Stimulated activated CD4-positive, alpha-beta T cell treated with anti-CD3 and anti-CD28 coated beads, Interleukin-1b, Interleukin-23, amount 100 ng/mL, for 1 hour (primary cell): ENCODE measurements around the gene SPTLC3.
"Not testable (repeated sequence)": the region's sequence is repeated elsewhere in the genome, so short reads cannot be mapped to it uniquely, and the experiment has no call there.

Experiments
- DNase-seq, 2 donors: peaks; one replicate each; pipeline ENCODE4 v3.0.0-alpha.2; 2020; ENCODE audit warnings: low read depth in 2 of 2

Gene SPTLC3

GRCh38 chr20:13008761-13009681 is at the start of gene SPTLC3:
SPTLC3 (plus strand) TSS chr20:13008972; CDS start chr20:13009268, 296 bp downstream.
- no peak for DNase-seq

- DNase-seq, result no peak
These were observed 47.0 kb upstream of the SPTLC3 start for GRCh38 chr20:12961725-12962124.

DNA sequence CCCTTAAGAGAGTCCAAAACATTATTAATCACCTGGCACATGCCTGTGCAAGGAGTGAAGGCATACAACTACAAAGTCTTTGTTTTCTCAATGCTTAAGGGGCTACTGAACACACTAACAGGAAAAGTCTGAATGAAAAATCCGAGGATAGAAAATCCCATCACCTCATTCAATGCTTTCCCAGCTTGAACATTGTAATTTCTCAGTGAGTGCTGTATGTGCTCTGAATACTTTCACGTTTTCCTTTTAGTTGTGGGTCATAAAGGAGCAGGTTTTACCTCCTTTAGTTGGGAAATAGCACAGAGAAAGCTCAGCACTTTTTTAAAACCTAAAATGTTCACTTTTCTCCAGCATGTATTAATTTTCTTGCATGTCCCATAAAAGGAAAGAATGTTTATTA is 45.9 kb upstream of the SPTLC3 start:
- DNase-seq, result no peak

- DNase-seq, result no peak
These were observed 45.4 kb upstream of the SPTLC3 start for GRCh38 chr20:12963416-12963815.

GRCh38 chr20:12965212-12965869 is 43.4 kb upstream of the SPTLC3 start:
- no peak for DNase-seq

- DNase-seq, result no peak
These were observed 42.9 kb upstream of the SPTLC3 start for GRCh38 chr20:12965870-12966251.

DNA sequence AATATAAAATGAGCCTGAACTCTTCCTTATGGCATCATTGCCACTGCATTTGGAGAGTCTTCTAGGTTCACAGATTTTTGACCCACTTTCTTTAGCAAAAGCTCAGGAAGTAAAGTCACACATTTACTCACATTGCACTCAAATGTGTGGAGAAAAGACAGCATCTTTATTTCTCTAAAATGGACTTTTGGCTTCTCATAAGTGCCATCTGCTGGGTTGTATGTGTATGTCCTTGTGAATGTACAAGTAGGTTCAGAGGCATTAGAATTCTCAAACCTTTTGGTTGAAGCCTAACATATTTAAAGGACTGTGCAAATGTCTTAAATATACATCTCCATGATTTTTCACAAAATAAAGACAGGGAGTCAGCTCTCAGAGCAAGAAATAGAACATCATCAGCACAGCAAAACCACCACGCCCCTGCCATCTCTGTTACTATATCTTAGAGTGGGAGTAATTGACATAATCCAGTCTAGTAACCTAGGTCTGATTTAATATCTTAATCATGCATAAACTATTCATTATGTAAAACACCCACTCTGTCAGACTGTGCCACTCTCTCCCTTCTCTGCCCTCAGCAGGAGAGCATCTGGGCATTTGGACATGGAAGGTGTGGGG is 42.2 kb upstream of the SPTLC3 start:
- DNase-seq, result no peak

DNA sequence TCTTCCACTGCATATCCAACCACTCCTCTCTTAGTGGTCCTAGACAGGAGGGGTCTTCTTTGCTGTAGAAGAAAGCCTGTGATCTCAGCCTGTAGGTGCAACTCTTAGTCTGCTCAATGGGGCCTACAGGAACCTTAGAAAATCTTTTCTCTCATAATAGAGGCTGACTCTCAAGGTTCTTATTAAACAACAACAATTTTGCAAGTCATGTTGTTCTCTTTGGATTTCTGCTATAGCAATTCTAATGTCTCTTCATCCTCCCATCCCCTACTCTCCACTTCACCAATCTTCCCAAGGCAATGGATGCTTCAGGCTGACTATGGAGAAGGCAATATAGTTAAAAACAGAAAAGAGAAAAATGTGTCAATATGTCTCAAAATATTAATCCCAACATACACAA is 40.8 kb upstream of the SPTLC3 start:
- DNase-seq, result no peak

DNA sequence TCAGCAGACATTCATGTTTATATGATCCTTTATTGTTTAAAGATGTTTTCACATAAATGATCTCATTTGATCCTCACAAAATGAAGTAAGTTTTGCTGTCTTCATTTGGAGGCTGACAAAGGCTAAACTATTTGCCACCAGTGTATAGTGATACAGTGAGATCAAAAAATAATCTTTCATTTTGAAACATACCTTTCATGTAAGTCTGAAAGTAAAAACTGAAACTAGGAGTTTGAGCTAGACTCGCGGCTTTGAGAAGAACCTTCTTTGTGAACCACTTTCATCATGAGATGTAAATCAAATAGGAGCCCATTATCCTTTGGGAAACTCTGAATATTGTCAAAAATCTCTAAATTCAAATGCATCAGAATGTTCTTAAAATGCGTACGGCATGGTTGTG is 40.3 kb upstream of the SPTLC3 start:
- no peak for DNase-seq

- DNase-seq, result no peak
These were observed 39.6 kb upstream of the SPTLC3 start for GRCh38 chr20:12969071-12969669.

GRCh38 chr20:12970372-12970821 is 38.4 kb upstream of the SPTLC3 start:
- DNase-seq, result no peak

DNA sequence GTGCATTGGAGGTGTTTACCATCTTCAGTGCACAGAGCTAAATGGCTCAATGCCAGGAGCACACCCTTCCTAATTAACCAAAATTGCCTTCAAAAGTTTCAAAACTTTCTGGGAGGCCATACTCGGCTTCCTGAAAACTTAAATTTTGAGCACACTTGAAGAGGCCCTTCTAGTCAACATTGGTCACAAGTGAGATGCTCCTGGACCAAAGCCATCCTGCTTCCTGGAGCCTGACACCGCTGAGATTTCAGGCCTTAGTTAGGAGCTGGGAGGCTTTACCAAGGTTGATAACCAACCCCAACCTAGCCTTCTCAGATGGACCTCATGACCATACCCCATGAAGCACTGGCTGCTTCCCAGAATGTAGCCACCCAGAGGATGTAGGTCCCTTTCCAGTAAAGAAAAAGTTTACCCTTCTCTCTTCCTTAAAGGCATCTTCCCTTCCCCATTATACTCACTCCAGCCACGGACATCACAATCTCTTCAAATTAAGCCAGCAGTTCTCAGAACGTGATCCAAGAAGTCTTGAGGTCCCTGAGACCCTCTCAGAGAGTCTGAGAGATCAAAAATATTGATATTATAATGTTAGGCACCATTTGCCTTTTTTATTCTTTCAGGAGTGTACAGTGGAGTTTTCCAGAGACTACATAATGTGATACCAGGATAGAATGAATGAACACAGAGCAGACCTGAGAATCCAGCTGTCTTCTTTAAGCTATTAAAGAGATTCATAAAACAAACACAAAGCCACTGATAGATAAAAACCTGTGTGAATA is 32.8 kb upstream of the SPTLC3 start:
- DNase-seq, result no peak

GRCh38 chr20:12976720-12977309 is 32.0 kb upstream of the SPTLC3 start:
- DNase-seq, result no peak

- DNase-seq, result no peak
These were observed 31.2 kb upstream of the SPTLC3 start for GRCh38 chr20:12977328-12978125.

- no peak for DNase-seq
These were observed 30.7 kb upstream of the SPTLC3 start for GRCh38 chr20:12978126-12978394.

GRCh38 chr20:12978613-12979495 is 29.9 kb upstream of the SPTLC3 start:
- no peak for DNase-seq

- not testable (repeated sequence) for DNase-seq
These were observed 29.1 kb upstream of the SPTLC3 start for GRCh38 chr20:12979713-12980112.

DNA sequence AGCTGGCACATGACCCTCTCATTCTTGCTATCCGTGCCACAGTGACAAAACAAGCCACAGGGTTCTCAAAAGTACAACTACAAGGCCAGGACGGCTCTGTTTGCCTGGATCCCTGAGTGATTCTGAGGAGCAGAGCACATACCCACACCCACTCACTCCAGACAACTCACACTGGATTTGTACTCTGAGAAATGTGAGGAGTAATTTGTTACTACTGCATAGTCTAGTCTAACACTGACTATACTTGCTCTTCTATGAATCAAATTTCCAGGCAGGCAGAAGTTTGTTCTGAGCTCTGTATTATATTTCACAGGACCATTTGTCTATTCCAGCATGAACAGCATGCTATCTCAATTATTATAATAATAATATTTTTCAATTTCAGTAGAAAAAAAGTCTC is 26.7 kb upstream of the SPTLC3 start:
- DNase-seq, result no peak

GRCh38 chr20:12984069-12984765 is 24.6 kb upstream of the SPTLC3 start:
- no peak for DNase-seq
